HUES6 (cell line): Measurements from ENCODE around the gene GPR162.

Experiments used
- H3K27ac ChIP-seq: 2 replicates; pipeline ENCODE4 v1.7.0; 2013; ENCODE audit warnings: low read depth, mild to moderate bottlenecking, low read length, inconsistent platforms
- H3K27me3 ChIP-seq: 2 replicates; pipeline ENCODE4 v1.6.1; 2013; ENCODE audit warnings: low read length; ENCODE audit not compliant: control insufficient read depth, insufficient read depth
- H3K36me3 ChIP-seq: 2 replicates; pipeline ENCODE4 v1.6.1; 2013; ENCODE audit warnings: low read length; ENCODE audit not compliant: control insufficient read depth, insufficient read depth
- H3K4me1 ChIP-seq: 2 replicates; pipeline ENCODE4 v1.6.1; 2013; ENCODE audit warnings: low read length; ENCODE audit not compliant: control insufficient read depth, insufficient read depth
- H3K4me3 ChIP-seq: 2 replicates; pipeline ENCODE4 v1.5.1; 2013; ENCODE audit warnings: low read depth, low read length
- H3K9ac ChIP-seq: one replicate; pipeline ENCODE4 v1.6.1; 2013; ENCODE audit warnings: mild to moderate bottlenecking, low read length
- H3K9me3 ChIP-seq: 2 replicates; pipeline ENCODE4 v1.6.1; 2013; ENCODE audit warnings: low read depth, low read length; ENCODE audit not compliant: control insufficient read depth, insufficient read depth

The GPR162 gene

DNA sequence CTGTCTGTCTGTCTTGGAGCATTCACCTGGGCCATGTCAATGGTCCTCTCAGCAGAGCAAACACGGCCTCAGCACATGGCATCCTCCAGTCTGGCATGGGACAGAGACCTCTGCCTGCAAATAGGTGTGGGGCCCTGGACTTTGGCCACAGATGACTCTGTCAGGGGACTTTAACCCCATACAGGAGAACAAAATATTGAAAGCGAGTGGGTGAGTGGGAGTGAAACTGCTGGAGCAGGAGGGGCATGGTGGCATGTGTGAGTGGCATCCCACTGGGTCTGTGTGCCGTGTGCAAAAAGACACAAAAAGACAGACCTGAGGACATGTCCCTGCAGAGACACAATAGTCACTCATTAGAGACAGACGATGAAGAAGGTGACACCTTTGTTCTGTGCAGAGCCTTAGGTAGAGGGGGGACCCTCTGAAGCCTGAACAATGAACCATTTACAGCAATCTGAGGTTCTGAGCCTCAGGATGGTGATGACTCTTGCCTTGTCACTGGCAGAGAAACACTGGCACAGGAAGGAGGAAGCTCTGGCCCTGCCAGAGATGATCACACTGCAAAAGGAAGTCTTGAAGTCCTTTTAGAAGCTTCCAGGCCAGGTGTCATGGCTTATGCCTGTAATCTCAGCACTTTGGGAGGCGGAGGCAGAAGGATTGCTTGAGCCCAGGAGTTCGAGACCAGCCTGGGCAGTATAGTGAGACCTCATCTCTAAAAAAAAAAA is 41.8 kb upstream of the GPR162 start:
- Histone ChIP-seq H3K4me3 (no peak overlapping the region), H3K9ac (no peak overlapping the region), H3K36me3 (peaks cover 6% of the 10 kb centered on the region), H3K27ac (no peak overlapping the region), H3K4me1 (peaks cover 9% of the 10 kb centered on the region), H3K27me3 (peaks cover 29% of the 10 kb centered on the region), H3K9me3 (no peaks in the 10 kb centered on the region)

DNA sequence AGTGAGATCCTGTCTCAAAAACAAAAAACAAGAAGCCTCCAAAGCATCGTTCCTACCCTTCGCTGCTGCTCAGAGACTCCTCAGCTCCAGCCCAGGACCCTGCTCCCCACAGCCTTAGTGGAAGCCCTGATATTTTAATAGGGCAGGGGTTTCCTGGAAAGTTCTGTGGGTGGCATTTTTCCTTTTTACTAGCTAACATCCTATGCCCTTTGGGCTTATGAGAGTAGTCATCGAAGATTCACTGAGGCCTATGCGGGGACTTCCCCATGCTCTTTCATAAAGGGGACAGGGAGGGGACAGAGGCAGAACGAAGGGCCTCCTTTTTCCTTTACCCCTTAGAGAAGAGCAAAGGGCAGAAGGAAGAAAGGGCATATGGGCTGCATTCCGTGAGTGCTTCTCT is 41.0 kb upstream of the GPR162 start:
- no peaks in the 10 kb centered on the region for H3K36me3 ChIP-seq
- H3K27ac ChIP-seq = no peak overlapping the region
- no peak overlapping the region for H3K9ac ChIP-seq
- H3K9me3 ChIP-seq = no peaks in the 10 kb centered on the region
- peaks cover 9% of the 10 kb centered on the region for H3K4me1 ChIP-seq
- peaks cover 23% of the 10 kb centered on the region for H3K27me3 ChIP-seq
- H3K4me3 ChIP-seq = no peak overlapping the region

DNA sequence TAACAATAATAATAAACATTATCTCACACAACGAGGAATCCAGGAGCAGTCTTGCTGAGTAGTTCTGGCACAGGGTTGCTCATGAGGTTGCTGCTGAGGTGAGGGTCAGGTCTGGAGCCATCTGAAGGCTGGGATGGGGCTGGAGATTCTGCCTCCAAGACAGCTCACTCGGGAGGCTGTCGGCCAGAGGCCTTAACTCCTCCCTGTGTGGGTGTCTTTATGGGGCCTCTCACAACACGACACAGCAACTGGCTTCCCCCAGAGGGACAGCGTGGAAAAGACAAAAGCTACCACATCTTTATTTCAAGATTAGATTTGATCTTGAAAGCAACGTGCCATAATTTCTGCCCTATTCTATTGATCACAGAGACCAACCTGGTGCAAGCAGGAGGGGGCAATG is 39.5 kb upstream of the GPR162 start:
- no peaks in the 10 kb centered on the region for H3K9me3 ChIP-seq
- H3K9ac ChIP-seq = no peak overlapping the region
- peaks cover 14% of the 10 kb centered on the region for H3K27me3 ChIP-seq
- H3K4me3 ChIP-seq = no peak overlapping the region
- H3K36me3 ChIP-seq = no peaks in the 10 kb centered on the region
- H3K4me1 ChIP-seq = peaks cover 18% of the 10 kb centered on the region
- H3K27ac ChIP-seq = no peak overlapping the region

DNA sequence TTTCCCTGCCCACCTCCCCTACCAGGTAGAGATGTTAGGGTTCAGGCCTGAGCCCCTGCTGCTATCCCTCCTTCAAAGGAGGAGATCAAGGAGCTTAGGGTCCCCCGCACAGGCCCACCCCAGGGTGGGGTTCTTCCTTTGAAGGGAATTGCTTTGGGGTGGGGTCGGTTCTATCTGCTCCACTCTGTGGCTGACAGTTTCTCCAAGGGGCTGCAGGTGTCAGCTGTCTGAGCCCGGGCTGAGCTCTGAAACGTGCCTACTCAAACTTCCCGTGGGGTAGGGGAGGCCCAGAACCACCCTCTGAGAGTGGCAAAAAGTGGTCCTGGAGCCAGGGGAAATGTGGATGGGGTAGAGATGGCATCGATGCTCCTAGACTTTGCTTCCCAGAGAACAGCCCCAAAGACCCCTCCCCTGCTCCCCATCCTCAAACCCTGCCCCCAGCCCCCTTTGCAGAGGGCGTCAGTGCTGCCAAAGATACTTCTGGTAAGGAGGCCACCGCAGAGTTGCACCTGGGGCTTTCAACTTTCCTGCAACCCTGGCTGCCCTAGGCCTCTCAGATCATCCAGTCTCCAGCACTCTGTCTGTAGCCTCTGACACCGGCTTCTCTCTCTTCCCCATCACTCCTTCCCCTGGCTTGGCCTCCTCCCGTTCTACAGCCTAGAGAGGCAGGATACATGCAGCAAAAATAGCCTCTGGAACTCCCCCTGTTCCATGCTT is 38.6 kb upstream of the GPR162 start:
- Histone ChIP-seq H3K36me3 (no peaks in the 10 kb centered on the region), H3K4me1 (peaks cover 16% of the 10 kb centered on the region), H3K27ac (no peak overlapping the region), H3K4me3 (no peak overlapping the region), H3K9me3 (no peaks in the 10 kb centered on the region), H3K27me3 (peaks cover 5% of the 10 kb centered on the region), H3K9ac (no peak overlapping the region)

DNA sequence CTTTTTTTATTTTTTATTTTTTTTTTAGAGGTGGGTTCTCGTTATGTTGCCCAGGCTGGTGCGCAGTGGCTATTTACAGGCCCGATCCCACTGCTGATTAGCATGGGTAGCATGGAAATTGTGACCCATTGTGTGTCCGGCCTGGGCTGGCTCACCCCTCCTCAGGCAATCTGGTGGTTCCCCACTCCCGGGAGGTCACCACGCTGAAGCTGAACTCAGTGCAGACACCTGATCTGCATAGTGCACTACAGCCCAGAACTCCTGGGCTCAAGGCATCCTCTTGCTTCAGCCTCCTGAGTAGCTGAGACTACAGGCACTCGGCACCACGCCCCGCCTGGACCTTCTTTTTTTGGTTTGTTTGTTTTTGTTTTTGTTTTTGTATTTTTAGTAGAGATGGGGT is 37.8 kb upstream of the GPR162 start:
- H3K27ac ChIP-seq = no peak overlapping the region
- H3K9ac ChIP-seq = no peak overlapping the region
- H3K4me3 ChIP-seq = no peak overlapping the region
- no peaks in the 10 kb centered on the region for H3K27me3 ChIP-seq
- H3K9me3 ChIP-seq = no peaks in the 10 kb centered on the region
- H3K4me1 ChIP-seq = peaks cover 16% of the 10 kb centered on the region
- no peaks in the 10 kb centered on the region for H3K36me3 ChIP-seq

DNA sequence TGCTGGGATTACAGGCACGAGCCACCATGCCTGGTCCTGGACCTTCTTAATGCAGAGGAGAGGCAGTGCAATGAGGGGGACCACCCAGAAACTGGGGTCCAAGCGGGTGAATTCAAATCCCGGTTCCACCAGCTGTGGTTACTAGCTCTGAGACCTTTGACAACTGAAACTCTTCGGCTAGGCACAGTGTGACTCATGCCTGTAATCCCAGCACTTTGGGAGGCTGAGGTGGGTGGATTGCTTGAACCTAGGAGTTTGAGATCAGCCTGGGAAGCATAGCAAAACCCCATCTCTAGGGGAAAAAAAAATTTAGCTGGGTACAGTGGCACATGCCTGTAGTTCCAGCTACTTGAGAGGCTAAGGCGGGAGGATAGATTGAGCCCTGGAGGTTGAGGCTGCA is 37.3 kb upstream of the GPR162 start:
- no peaks in the 10 kb centered on the region for H3K36me3 ChIP-seq
- H3K4me1 ChIP-seq = peaks cover 16% of the 10 kb centered on the region
- H3K9ac ChIP-seq = no peak overlapping the region
- no peaks in the 10 kb centered on the region for H3K9me3 ChIP-seq
- H3K4me3 ChIP-seq = no peak overlapping the region
- H3K27ac ChIP-seq = no peak overlapping the region
- no peaks in the 10 kb centered on the region for H3K27me3 ChIP-seq

DNA sequence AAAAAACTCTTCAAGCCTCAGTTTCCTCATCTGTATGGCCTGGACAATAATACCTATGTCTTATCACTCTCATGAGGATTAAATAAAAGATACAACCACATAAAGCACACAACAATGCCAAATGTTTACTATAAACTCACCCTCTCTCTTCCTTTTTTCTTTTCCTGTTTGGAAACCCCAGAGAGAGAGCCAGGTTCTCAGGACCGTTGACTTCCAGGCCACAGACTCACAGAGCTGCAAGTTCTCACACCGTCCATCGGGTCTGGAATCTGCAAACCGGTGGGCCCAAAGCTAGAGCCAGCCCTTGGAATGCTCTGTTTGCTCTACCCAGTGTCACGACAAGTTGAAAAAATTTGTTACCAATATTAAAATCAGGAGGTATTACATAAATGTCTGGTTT is 36.9 kb upstream of the GPR162 start:
- no peaks in the 10 kb centered on the region for H3K27me3 ChIP-seq

DNA sequence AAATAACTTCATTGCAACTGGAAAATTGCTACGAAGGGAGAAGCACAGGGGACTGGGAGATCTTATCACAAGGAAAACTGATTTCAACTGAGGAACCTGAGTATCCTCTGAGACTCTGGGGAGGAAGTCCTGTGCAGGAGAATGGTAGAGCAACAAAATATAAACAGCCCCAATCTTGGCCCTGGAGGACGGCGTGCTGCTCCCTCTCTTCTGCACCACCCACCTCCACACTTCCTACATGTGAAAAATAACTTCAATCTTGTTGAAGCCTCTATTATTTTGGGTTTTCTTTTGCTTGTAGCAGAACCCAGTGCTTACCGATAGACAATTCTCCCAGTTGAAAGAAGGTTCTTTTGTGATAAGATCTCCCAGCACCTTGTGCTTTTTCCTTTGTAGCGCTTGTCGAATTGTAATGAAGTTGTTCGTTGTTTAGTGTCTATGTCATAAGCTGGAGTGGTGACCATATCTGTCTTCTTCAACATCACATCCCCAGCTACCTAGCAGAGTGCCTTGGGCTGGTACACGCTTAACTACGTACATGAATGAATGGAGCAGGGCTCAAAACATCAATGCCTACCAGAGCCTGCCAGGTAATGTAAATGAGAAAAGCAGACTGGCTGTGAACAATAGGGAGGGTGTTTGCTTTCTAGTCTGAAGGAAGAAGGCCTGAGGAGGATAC is 35.1 kb upstream of the GPR162 start:
- Histone ChIP-seq H3K36me3 (no peaks in the 10 kb centered on the region), H3K27me3 (no peaks in the 10 kb centered on the region), H3K9me3 (no peaks in the 10 kb centered on the region), H3K9ac (no peak overlapping the region), H3K4me3 (no peak overlapping the region), H3K4me1 (peaks cover 21% of the 10 kb centered on the region), H3K27ac (no peak overlapping the region)

More for the DNA sequence above, 36.9 kb upstream of the GPR162 start:
- Histone ChIP-seq H3K9me3 (no peaks in the 10 kb centered on the region), H3K4me3 (no peak overlapping the region), H3K4me1 (peaks cover 20% of the 10 kb centered on the region), H3K36me3 (no peaks in the 10 kb centered on the region), H3K9ac (no peak overlapping the region), H3K27ac (no peak overlapping the region)

DNA sequence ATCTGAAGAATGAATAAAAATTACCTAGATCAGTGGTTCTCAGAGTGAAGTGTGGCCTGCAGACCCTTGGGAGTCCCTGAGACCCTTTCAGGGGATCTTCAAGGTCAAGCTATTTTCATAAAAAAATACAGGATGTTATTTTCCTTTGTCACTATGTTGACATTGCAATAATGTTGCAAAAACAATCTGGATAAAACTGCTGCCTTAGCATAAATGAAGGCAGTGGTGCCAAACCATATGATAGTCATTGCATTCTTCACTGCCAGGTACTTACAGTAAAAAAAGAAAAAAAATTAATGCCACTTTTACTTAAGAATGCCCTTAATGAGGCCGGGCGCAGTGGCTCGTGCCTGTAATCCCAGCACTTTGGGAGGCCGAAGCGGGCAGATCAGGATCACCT is 34.3 kb upstream of the GPR162 start:
- H3K9ac ChIP-seq = no peak overlapping the region
- H3K27me3 ChIP-seq = no peaks in the 10 kb centered on the region
- no peak overlapping the region for H3K27ac ChIP-seq
- H3K4me1 ChIP-seq = peaks cover 24% of the 10 kb centered on the region
- H3K36me3 ChIP-seq = no peaks in the 10 kb centered on the region
- H3K4me3 ChIP-seq = no peak overlapping the region
- H3K9me3 ChIP-seq = no peaks in the 10 kb centered on the region

DNA sequence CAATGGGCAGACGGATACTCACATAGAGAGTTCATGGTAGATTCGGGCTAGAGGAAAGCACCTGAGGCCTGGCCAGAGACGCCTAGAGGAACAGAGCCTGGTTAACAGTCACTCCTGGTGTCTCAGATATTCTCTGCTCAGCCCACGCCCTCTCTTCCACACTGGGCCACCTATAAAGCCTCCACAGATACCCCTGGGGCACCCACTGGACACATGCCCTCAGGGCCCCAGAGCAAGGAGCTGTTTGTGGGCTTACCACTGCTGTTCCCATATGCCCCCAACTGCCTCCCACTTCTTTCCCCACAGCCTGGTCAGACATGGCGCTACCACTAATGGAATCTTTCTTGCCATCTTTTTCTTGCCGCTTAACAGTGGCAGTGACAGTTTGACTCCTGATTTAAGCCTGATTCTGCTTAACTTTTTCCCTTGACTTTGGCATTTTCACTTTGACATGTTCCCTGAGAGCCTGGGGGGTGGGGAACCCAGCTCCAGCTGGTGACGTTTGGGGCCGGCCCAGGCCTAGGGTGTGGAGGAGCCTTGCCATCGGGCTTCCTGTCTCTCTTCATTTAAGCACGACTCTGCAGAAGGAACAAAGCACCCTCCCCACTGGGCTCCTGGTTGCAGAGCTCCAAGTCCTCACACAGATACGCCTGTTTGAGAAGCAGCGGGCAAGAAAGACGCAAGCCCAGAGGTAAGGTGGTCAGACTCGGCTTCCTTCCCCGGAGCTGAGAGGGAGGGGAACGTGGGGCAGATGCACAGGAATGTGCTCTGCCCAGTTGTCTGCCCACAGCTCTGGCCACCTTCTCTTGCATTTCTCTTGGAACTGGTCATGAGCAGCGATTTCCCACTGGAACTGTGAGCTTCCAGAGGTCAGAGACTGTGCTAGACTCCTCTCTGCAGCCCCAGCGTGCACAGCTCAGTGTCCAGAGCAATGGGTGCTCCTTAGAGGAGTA is 32.4 kb upstream of the GPR162 start, which contains the start of gene CD4:
Gene CD4, plus strand, starts transcription at position 557 of the 953 bp plus-strand sequence. CDS start 10,611 bp downstream, outside the sequence.
- H3K27ac ChIP-seq = no peak within 1 kb of the TSS
- no peak within 1 kb of the TSS for H3K4me3 ChIP-seq
- no peaks in the 10 kb centered on the region for H3K27me3 ChIP-seq
- no peaks in the 10 kb centered on the region for H3K36me3 ChIP-seq
- peaks cover 30% of the 10 kb centered on the region for H3K4me1 ChIP-seq
- peak within 1 kb of the TSS; percentile 16 for H3K9ac ChIP-seq
- no peaks in the 10 kb centered on the region for H3K9me3 ChIP-seq
